GM12864 (cell line): ENCODE measurements around the gene C14orf39.

ENCODE experiments used
- DNase-seq: peaks from one replicate; pipeline ENCODE4 v3.0.0-alpha.2; 2011; ENCODE audit warnings: low read depth
- H3K4me3 ChIP-seq: 2 replicates; pipeline ENCODE4 v1.5.1; 2011; ENCODE audit warnings: mild to moderate bottlenecking, low read depth, low read length, control low read depth
- CTCF ChIP-seq: IDR thresholded peaks from 2 replicates; pipeline ENCODE4 v1.5.1; 2011; ENCODE audit warnings: low read depth, mild to moderate bottlenecking, moderate library complexity, low read length, control low read depth, inconsistent platforms; ENCODE audit errors: missing control alignments

Gene C14orf39

DNA sequence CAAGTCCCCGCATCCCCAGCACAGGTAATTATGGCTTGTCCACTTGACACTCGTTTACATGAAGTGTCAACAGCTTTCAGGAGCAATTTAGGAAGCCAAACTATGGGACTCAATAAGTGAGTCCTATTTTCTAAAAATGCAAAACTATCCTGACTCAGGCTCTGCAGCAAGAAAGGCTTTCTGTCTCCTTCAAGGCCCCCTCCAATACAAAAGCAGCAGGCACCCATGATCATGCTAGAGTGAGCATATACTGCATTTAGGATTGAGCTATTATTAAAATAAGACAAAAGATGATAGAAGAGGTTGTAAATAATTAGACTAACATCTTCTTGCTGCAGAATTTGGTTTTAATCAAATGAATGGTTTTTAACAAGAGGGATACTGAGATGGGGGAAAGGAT, 26.3 kb upstream of the C14orf39 start:
- no peak for DNase-seq
- H3K4me3 ChIP-seq: no peak overlapping the region
- TF ChIP-seq CTCF: no peak

GRCh38 chr14:60510951-60511599, 25.2 kb upstream of the C14orf39 start:
- H3K4me3 ChIP-seq: no peak overlapping the region
- no peak for DNase-seq
- no peak for TF ChIP-seq CTCF

- TF ChIP-seq CTCF: no peak
- DNase-seq: no peak
- no peak overlapping the region for H3K4me3 ChIP-seq
Observed at GRCh38 chr14:60510254-60510950, 24.5 kb upstream of the C14orf39 start.

DNA sequence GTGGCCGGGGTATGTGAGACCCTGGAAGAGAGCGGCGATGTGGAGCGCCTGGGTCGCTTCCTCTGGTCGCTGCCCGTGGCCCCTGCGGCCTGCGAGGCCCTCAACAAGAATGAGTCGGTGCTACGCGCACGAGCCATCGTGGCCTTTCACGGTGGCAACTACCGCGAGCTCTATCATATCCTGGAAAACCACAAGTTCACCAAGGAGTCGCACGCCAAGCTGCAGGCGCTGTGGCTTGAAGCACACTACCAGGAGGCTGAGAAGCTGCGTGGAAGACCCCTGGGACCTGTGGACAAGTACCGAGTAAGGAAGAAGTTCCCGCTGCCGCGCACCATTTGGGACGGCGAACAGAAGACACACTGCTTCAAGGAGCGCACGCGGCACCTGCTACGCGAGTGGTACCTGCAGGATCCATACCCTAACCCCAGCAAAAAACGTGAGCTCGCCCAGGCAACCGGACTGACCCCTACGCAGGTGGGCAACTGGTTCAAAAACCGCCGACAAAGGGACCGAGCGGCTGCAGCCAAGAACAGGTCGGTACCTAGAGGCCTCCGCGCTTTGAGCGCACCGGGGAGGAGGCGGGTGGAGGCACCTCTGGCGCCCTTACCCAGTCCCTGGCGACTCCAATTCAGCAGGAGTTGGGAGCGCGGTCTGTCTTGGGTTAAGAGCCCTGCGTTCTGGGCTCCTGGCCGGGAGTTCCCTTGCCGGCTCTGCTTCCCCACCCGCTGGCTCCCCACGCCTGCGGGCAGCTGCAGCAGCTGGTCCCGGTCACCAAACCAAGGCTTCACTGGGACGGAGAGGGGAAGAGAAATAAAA, 23.8 kb upstream of the C14orf39 start:
- DNase-seq: no peak
- no peak for TF ChIP-seq CTCF
- no peak overlapping the region for H3K4me3 ChIP-seq

- no peak within 1 kb of the TSS for H3K4me3 ChIP-seq
- no peak for TF ChIP-seq CTCF
- DNase-seq: no peak
Observed at GRCh38 chr14:60508707-60509437, 23.0 kb upstream of the C14orf39 start, which contains the start of gene SIX6. TSS of gene SIX6 (plus strand) at chr14:60509146. CDS start at chr14:60509399, 253 bp downstream.

- peak; percentile 9 for TF ChIP-seq CTCF
- no peak overlapping the region for H3K4me3 ChIP-seq
- DNase-seq: no peak
Observed at GRCh38 chr14:60508363-60508706, 22.5 kb upstream of the C14orf39 start.
